HG03097 (cell line): ENCODE data around the gene MAP2K1.
"Not testable (repeated sequence)": the region's sequence is repeated elsewhere in the genome, so short reads cannot be mapped to it uniquely, and the experiment has no call there.

Source experiments
- ATAC-seq: cut with Tn5 transposase; IDR thresholded peaks from one replicate; pipeline ENCODE4 v1.9.1; 2021; ENCODE audit not compliant: unreplicated experiment, low FRiP score

The MAP2K1 gene

GRCh38 chr15:66472176-66472999 lies 85.7 kb downstream of the MAP2K1 start:
- ATAC-seq = peak; percentile 93

DNA sequence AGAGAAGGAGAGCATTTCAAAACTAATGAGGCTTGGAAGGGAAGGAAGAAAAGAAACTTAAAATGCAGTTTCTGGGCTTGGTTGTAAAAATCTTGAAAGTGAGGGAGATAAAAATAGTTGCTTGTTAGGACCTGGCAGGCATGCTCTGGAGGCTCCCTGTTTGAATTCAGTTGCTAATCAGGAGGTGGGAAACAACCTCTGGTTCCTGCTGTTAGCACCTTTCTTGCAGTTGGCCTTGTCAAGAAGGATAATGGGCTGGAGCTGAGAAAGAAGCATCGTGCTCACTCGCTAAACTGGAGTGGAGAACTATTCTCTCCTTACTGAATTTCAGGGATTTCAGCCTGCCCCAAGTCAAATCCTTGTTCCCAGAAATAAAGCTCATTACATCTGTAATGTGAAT lies 87.4 kb downstream of the MAP2K1 start:
- ATAC-seq = no peak

- ATAC-seq = no peak
These were observed 88.3 kb downstream of the MAP2K1 start for GRCh38 chr15:66474963-66475362.

DNA sequence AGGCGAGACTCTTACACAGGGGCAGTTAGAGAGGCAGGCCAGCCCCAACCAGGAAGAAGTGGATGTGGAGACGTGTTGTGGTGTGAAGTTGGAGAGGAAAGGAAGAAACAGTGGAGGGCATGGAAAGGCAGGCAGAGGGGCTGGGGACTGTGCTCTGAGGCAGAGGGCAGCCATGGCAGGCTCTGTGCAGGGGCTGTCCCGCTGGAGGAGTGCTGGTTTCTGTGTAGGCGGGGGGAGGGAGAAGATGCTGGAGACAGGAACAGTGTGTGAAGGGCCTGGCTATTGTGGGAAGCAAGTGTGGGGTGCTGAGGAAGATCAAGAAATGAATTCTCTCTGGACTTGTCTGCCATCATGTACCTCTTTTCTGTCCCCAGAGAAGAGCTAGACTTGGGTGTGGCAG lies 89.8 kb downstream of the MAP2K1 start:
- ATAC-seq = no peak

- ATAC-seq = no peak
These were observed 90.3 kb downstream of the MAP2K1 start for GRCh38 chr15:66477011-66477410.

DNA sequence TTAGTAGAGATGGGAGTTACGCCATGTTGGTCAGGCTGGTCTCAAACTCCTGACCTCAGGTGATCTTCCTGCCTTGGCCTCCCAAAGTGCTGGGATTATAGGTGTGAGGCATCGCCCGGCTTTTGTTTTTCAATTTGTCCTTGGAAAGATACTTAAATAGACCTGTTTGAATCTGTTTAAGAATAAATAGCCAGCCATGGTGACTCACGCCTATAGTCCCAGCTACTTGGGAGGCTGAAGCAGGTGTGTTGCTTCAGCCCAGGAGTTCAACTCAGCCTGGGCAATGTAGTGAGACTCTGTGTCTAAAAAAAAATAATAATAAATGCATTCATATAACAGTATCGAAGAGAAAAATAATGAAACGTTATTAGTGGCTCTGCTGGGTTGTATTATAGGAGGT lies 93.6 kb downstream of the MAP2K1 start:
- ATAC-seq = no peak

DNA sequence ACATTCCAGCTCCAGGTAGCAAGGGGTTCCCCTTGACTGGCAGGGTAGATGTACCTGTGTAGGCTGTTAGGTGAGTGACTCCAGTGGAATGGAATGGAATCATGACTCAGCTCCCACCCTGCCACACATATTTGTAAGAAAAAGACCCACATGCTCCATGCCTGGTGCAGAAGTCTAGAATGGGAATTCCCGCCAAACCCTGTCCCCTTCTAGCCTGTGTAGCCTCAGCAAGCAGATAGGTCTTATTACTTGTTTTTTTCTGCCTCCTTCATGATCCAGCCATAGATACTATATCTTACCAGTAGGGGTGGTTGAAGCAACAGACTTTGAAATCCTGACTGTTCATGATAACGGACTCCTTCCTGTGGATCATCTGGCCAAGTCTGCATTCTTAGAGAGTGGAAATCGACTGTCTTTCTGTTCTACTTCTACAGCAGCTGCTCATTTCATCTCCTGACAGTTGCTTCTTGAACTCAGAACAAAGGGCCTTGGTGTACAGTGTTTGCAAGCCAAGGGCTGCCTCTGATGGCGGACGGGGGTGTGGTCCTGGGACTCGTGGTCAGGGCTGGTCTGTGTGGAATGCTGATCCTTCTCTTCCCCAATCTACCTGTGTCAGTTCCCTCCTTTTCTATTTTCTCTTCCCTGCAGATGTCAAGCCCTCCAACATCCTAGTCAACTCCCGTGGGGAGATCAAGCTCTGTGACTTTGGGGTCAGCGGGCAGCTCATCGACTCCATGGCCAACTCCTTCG lies 94.6 kb downstream of the MAP2K1 start:
- ATAC-seq = no peak

DNA sequence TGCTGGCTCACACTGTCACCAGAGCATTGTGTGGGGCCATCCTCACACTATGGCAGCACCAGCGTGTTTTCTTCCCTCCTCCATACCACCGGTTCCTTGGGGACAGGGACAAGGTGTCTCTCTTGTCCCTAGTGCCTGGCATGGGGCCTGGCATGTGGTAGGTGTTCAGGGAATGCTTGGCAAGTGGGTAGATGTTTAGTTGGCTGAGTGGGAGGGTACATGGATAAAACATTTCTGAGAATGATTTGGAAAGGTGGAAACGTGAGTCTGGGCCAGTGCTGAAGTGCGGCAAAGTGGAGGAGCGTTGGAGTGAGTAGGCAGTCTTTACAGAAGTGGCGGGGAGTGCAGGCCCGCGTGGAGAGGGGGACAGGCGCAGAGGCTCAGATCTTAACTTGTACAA lies 95.8 kb downstream of the MAP2K1 start:
- ATAC-seq = no peak

- ATAC-seq = no peak
These were observed 96.4 kb downstream of the MAP2K1 start for GRCh38 chr15:66483131-66483566.

DNA sequence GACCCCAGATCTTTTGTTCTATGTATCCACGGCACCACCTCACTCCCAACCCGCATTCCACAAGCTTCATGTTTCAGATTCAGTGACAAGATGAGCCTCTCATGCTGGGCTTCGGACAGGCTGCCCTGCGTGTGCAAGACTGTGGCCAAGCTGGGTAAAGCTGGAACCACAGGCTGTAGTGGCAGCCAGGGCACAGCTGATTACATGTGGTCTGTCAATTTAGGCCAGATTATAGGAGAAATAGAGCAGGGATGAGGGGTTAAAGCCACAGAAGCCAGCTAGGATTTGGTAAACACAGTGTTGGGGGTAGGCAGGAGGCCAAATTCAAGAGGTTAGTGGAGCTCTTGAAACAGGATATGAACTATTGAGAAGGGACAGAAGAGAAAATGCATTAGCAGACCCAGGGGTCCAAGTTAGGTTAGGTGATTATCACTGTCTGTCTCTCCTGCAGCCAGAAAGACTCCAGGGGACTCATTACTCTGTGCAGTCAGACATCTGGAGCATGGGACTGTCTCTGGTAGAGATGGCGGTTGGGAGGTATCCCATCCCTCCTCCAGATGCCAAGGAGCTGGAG lies 97.9 kb downstream of the MAP2K1 start:
- ATAC-seq = no peak

DNA sequence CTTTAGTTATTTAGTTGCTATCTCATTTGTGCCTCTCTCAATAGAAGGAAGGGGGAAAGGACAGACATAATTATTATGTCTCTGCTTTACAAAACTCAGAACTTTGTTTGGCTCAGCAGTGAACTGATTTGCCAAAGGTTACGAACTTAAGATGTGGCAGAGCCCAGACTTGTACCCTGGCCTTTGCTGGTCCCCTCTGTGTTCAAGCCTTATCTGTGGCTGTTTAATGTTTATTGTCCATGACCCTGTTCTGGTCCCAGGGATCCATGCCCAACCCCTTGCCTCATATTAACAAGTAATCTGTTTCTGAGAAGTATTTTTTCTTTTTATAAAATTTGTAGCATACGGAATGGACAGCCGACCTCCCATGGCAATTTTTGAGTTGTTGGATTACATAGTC lies 100.2 kb downstream of the MAP2K1 start:
- ATAC-seq = no peak

- ATAC-seq = no peak
These were observed 101.8 kb downstream of the MAP2K1 start for GRCh38 chr15:66488525-66488924.

DNA sequence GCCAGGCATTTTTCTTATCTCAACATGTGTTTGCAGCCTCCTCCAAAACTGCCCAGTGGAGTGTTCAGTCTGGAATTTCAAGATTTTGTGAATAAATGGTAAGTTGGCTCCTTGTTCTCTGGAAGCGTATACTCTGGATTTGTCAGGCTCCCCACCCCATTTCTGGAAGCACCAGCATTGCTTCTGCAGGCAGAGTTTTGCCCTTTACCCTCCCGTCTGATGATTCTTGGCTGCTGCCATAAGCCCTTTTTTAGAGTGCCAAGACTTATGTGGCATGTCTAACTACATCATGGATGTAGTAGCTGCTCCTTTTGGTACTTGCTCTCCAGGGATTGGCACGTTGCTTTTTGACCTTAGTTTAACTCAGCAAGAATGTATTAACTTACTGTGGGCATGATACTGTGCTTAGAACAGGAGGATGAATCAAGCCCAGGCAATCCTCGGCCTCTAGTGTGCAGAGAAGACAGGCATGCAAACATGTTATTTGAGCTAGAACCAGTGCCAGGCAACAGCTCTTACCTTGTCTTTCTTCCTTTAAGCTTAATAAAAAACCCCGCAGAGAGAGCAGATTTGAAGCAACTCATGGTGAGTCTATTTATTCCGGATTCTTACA lies 102.6 kb downstream of the MAP2K1 start:
- ATAC-seq = no peak

DNA sequence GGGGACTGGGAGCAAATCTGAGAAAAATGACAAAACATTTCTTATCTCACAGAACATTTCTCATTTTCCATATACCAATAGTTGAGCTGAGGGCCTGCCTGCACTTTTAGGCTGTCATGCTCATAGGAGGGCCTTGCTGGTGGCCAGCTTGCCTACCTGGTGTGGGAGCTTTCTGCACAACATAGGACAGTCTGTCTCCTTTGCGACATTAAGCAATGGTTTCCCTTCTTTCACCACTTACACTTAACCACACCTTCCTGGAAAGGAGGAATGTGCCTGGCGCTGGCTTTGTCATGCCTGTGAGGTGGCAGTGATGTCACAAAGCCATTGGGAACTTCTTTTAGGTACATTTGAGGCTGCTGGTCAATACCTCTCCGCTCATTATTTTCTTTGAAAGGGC lies 105.1 kb downstream of the MAP2K1 start:
- ATAC-seq = no peak

GRCh38 chr15:66494262-66494661 lies 107.5 kb downstream of the MAP2K1 start:
- no peak for ATAC-seq

DNA sequence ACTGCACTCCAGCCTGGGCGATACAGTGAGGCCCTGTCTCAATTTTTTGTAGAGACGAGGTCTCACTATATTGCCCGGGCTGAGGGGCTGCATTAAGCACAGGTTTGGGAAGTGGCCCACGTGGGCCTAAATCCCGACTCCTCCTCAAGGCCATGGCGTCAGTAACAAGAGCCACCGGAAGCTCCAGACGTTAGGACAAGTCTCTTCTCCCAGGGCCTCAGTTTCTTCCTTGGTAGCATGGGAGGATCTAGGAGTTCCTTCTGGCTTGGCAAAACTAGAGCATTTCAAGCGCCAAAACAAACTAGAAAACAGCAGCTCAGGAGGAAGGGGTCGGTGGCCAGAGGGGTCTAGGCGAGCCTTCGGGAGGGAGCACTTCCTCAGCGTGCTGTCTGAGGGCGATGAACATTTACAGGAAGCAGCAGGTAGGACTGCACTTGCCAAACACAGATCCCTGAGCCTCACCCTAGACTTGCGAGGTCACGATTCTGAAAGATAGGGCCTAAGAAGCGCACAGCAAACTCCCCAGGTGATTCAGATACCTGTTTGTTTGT lies 110.3 kb downstream of the MAP2K1 start:
- ATAC-seq = peak; percentile 11

DNA sequence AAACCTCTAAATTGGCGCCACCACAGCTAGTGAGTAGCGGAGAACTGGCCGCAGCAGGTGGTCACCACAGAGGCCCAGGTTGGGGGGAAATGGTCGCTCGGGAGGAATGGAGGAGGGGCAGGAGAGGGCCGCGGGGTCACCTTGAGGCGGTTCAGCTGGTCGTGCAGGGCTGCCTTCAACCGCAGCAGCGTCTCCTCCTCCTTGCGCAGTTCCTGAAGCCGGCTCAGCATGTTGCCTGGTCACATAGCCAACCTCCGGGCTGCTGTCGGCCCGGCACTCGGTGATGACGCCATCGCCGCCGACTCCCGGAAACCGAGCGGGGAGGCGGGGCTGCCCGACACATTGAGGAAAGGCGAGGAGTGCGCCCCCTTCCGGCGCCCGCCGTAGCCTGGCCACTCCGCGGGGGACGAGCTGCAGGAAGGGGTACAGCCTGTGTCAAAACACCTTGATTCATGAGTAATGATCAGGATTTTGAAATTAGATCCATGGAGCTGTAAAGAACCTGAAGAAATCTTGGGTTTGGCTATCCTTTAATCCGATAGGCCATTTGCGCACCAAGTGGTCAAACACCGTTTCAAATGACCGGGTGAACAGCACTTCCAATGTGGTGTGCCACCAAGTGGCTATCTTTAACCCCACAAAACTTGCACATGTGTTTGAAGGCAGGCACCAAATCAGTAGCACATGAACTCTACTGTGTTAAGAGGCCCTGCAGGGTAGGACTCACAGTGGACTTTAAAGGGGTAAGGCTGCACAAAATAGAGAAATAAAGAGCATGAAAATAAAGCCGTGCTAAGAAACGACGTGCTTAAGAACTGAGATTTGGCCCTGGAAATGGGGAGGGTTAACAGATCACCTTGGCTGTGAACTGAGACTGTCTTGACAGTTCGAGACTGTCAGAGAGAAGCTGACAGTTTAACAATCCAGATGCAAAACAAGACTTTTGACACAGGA lies 111.1 kb downstream of the MAP2K1 start, which contains the start of gene SNAPC5:
SNAPC5 (minus strand) TSS at position 261 of the 954 bp plus-strand sequence; CDS start at position 230, 31 bp downstream.
- ATAC-seq = peak; percentile 77

GRCh38 chr15:66498501-66499386 lies 112.0 kb downstream of the MAP2K1 start:
- no peak for ATAC-seq

- ATAC-seq = not testable (repeated sequence)
These were observed 113.6 kb downstream of the MAP2K1 start for GRCh38 chr15:66500346-66500745.
